Measurements from ENCODE around the gene PSME2.

The PSME2 gene

DNA sequence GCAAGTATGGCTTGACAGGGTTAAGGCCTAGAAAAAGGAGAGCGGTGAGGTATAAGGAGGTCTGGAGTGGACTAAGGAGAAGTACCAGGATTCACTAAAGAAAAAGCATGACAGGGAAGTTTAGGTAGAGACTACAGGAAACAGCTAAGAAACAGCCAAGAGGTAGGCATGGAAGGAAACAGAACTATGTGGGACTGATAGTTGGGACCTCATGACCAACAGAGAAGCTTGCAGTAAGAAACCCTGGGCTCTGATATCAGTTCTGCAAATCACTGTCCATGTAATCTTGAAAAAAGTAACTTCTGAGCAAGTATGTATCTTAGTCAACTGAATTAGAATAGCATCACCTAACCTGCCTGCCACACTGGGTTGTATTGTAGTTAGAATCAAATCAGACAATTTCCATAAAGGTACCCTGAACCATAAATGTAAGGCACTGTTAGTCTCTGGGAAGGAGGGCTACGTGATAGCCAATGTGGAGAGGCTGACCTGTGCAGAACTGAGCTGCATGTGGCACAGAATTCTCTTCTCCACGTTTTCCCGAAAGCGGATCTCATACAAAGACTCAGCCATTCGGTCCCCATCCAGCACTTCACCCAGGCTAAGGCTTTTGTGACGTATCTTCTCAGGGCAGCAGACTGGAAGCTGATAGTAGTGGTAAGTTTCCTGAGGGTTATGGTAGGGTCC, 47.9 kb upstream of the PSME2 start:
- Histone ChIP-seq H3K27me3 (ENCODE audit: insufficient read depth, poor library complexity, severe bottlenecking) (no peaks in the 10 kb centered on the region), H3K27ac (replicated peaks) (no peak overlapping the region; the same call in 1 of the 2 replicates), H3K4me3 (replicated peaks; ENCODE audit: insufficient read depth, low read length) (peak overlapping the region; percentile 79)
- no peak for DNase-seq (ENCODE audit: low read depth in 1 of 2, low spot score in 1 of 2)
- TF ChIP-seq POLR2AphosphoS5 (IDR thresholded peaks at IDR 0.05; ENCODE audit: low read depth) (no peak), SPI1 (IDR thresholded peaks at IDR 0.05; ENCODE audit: borderline replicate concordance, low read depth) (no peak), GABPA (IDR thresholded peaks at IDR 0.05; ENCODE audit: low read depth) (no peak)
- TF ChIP-seq, protein P1, sequence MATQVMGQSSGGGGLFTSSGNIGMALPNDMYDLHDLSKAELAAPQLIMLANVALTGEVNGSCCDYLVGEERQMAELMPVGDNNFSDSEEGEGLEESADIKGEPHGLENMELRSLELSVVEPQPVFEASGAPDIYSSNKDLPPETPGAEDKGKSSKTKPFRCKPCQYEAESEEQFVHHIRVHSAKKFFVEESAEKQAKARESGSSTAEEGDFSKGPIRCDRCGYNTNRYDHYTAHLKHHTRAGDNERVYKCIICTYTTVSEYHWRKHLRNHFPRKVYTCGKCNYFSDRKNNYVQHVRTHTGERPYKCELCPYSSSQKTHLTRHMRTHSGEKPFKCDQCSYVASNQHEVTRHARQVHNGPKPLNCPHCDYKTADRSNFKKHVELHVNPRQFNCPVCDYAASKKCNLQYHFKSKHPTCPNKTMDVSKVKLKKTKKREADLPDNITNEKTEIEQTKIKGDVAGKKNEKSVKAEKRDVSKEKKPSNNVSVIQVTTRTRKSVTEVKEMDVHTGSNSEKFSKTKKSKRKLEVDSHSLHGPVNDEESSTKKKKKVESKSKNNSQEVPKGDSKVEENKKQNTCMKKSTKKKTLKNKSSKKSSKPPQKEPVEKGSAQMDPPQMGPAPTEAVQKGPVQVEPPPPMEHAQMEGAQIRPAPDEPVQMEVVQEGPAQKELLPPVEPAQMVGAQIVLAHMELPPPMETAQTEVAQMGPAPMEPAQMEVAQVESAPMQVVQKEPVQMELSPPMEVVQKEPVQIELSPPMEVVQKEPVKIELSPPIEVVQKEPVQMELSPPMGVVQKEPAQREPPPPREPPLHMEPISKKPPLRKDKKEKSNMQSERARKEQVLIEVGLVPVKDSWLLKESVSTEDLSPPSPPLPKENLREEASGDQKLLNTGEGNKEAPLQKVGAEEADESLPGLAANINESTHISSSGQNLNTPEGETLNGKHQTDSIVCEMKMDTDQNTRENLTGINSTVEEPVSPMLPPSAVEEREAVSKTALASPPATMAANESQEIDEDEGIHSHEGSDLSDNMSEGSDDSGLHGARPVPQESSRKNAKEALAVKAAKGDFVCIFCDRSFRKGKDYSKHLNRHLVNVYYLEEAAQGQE (IDR thresholded peaks at IDR 0.05; ENCODE audit: insufficient replicate concordance, low read depth), result no peak
- TF ChIP-seq, protein P2, sequence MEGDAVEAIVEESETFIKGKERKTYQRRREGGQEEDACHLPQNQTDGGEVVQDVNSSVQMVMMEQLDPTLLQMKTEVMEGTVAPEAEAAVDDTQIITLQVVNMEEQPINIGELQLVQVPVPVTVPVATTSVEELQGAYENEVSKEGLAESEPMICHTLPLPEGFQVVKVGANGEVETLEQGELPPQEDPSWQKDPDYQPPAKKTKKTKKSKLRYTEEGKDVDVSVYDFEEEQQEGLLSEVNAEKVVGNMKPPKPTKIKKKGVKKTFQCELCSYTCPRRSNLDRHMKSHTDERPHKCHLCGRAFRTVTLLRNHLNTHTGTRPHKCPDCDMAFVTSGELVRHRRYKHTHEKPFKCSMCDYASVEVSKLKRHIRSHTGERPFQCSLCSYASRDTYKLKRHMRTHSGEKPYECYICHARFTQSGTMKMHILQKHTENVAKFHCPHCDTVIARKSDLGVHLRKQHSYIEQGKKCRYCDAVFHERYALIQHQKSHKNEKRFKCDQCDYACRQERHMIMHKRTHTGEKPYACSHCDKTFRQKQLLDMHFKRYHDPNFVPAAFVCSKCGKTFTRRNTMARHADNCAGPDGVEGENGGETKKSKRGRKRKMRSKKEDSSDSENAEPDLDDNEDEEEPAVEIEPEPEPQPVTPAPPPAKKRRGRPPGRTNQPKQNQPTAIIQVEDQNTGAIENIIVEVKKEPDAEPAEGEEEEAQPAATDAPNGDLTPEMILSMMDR (IDR thresholded peaks at IDR 0.05; ENCODE audit: insufficient read depth, low read length), result no peak

- Histone ChIP-seq H3K27me3 (ENCODE audit: insufficient read depth, poor library complexity, severe bottlenecking) (no peaks in the 10 kb centered on the region), H3K27ac (replicated peaks) (no peak overlapping the region), H3K4me3 (replicated peaks; ENCODE audit: insufficient read depth, low read length) (no peak overlapping the region)
- no peak for TF ChIP-seq SPI1 (IDR thresholded peaks at IDR 0.05; ENCODE audit: borderline replicate concordance, low read depth)
- no peak for TF ChIP-seq POLR2AphosphoS5 (IDR thresholded peaks at IDR 0.05; ENCODE audit: low read depth)
- TF ChIP-seq, protein P1 (IDR thresholded peaks at IDR 0.05; ENCODE audit: insufficient replicate concordance, low read depth), result no peak
- TF ChIP-seq GABPA (IDR thresholded peaks at IDR 0.05; ENCODE audit: low read depth), result no peak
- TF ChIP-seq, protein P2 (IDR thresholded peaks at IDR 0.05; ENCODE audit: insufficient read depth, low read length), result no peak
- no peak for DNase-seq (ENCODE audit: low read depth in 1 of 2, low spot score in 1 of 2)
These were observed 46.5 kb upstream of the PSME2 start for GRCh38 chr14:24192933-24193332.

DNA sequence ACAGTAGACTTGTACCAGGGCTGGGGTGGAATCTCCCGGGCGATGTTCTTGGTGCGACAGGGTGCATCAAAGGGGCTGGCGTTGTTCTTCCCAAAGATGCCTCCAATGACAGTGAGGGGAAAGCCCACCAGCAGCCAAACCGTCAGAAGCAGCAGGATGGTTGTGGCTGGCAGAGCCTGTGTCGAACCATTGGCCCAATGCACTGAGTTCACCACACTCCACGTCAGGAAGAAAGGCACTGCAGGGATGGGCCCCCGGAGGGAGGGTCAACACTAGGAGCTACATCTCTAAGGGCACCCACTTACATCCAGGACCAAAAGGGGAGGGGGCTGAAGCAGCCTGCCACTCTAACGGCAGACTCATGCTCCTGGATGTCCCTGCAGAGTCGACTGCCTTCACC, 44.0 kb upstream of the PSME2 start:
- DNase-seq (ENCODE audit: low read depth in 1 of 2, low spot score in 1 of 2), result no peak
- Histone ChIP-seq H3K27ac (replicated peaks) (no peak overlapping the region), H3K4me3 (replicated peaks; ENCODE audit: insufficient read depth, low read length) (no peak overlapping the region), H3K27me3 (ENCODE audit: insufficient read depth, poor library complexity, severe bottlenecking) (no peaks in the 10 kb centered on the region)
- TF ChIP-seq GABPA (IDR thresholded peaks at IDR 0.05; ENCODE audit: low read depth) (no peak), SPI1 (IDR thresholded peaks at IDR 0.05; ENCODE audit: borderline replicate concordance, low read depth) (no peak), POLR2AphosphoS5 (IDR thresholded peaks at IDR 0.05; ENCODE audit: low read depth) (no peak)
- TF ChIP-seq, protein P2 (IDR thresholded peaks at IDR 0.05; ENCODE audit: insufficient read depth, low read length), result no peak
- TF ChIP-seq, protein P1 (IDR thresholded peaks at IDR 0.05; ENCODE audit: insufficient replicate concordance, low read depth), result no peak
